Upper lobe of left lung (tissue), 4 donors: Measurements from ENCODE around the gene CPNE4.

Experiments
- POLR2A ChIP-seq, 4 donors: fragments of 450-650 bp; IDR thresholded peaks; one replicate each; pipeline ENCODE4 v1.5.1; 2016 to 2017; ENCODE audit warnings: antibody characterized with exemption in 4 of 4, mild to moderate bottlenecking in 2 of 4
- POLR2AphosphoS5 ChIP-seq, 2 donors: sonication (generic); formaldehyde crosslinking; IDR thresholded peaks; one replicate each; pipeline ENCODE4 v1.5.1; 2017; ENCODE audit warnings: antibody characterized with exemption in 2 of 2
- TF ChIP-seq, protein P1 (sequence below), 6 experiments: fragments of 450-650 bp in 4 of 6; fragments of 200-600 bp in 2 of 6; sonication (generic) in 2 of 6; IDR thresholded peaks; one replicate each; pipeline ENCODE4 v1.5.1; 2016 to 2019; ENCODE audit warnings: antibody characterized with exemption in 6 of 6

DNA sequence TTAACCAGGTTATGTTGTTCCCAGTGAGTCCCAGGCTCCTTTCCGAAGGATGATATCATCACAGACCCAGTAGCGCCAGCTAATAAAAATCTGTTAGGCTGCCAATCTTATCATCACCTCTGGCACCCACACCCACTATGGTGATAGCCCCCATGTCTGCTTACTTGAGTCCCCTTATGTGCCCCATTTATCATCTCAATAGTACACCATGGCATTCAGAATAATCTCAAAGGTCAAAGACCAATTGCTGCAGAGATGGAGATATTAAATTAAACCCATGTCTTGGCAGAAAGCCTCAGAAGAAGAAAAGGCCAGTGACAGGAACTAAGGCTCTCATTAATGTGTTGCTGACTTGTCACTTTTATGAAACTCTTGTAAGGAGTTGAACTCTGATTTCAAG, 32.8 kb downstream of the CPNE4 start:
- TF ChIP-seq POLR2A (IDR thresholded peaks at IDR 0.05): no peak
- TF ChIP-seq, protein P1, sequence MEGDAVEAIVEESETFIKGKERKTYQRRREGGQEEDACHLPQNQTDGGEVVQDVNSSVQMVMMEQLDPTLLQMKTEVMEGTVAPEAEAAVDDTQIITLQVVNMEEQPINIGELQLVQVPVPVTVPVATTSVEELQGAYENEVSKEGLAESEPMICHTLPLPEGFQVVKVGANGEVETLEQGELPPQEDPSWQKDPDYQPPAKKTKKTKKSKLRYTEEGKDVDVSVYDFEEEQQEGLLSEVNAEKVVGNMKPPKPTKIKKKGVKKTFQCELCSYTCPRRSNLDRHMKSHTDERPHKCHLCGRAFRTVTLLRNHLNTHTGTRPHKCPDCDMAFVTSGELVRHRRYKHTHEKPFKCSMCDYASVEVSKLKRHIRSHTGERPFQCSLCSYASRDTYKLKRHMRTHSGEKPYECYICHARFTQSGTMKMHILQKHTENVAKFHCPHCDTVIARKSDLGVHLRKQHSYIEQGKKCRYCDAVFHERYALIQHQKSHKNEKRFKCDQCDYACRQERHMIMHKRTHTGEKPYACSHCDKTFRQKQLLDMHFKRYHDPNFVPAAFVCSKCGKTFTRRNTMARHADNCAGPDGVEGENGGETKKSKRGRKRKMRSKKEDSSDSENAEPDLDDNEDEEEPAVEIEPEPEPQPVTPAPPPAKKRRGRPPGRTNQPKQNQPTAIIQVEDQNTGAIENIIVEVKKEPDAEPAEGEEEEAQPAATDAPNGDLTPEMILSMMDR (IDR thresholded peaks at IDR 0.05): no peak
- TF ChIP-seq POLR2AphosphoS5 (IDR thresholded peaks at IDR 0.05): no peak
